ENCODE measurements around the gene GHRHR. TPM values are rescaled to one million over a fixed set of nuclear protein-coding genes. Genes with fewer than 3 reads are reported as not detected.

GHRHR gene
- total RNA-seq, 6 donors from 2014 or later = 0.67 to 3.1 (median 1.1) TPM; not detected in 2

GRCh38 chr7:30983042-30983913, 19.5 kb downstream of the GHRHR start:
- peak; percentile 70 to 91 for ATAC-seq (ENCODE audit: low FRiP score in 2 of 2)
- 8 to 10% methylated on average over 11 to 15 of the region's 15 CpGs for WGBS, 2 donors

DNA sequence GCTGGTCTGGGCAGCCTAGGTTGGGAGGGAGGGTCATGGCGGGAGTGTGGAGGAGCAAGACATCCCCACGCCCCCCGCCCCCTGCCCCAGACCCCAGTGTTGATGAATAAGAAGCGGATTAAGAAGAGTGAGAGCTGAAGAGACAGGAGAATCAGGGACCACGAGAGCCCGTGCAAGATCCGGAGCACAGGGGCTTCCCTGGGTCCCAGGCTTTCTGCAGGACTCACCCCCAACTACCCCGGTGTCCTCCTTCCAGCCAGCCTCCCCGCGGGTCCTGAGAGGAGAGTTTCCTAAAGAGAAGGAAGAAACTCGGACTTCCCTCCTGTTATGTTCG, 20.1 kb downstream of the GHRHR start:
- H3K36me3 ChIP-seq = no peaks in the 10 kb centered on the region
- no peaks in the 10 kb centered on the region for H3K27me3 ChIP-seq
- ATAC-seq (ENCODE audit: low FRiP score in 2 of 2) (no peak), DNase-seq (no peak)
- H3K4me3 ChIP-seq = no peak overlapping the region
- TF ChIP-seq POLR2AphosphoS5 (IDR thresholded peaks at IDR 0.05) (no peak), CTCF (IDR thresholded peaks at IDR 0.05) (peak in 1 of 6 experiments; percentile 32)
- H3K4me1 ChIP-seq = peaks cover 3 to 21% (median 9%) of the 10 kb centered on the region in 4 donors
- H3K9me3 ChIP-seq = no peaks in the 10 kb centered on the region
- 19 to 29% methylated on average over 12 of the region's 12 CpGs for WGBS, 2 donors
- H3K27ac ChIP-seq = no peak overlapping the region

More at GRCh38 chr7:30983042-30983913, 19.5 kb downstream of the GHRHR start:
- peak; percentile 80 to 81 for DNase-seq
- Histone ChIP-seq H3K27me3 (no peaks in the 10 kb centered on the region), H3K36me3 (no peaks in the 10 kb centered on the region), H3K9me3 (no peaks in the 10 kb centered on the region), H3K27ac (no peak overlapping the region), H3K4me3 (no peak overlapping the region), H3K4me1 (peaks cover 3 to 15% (median 6%) of the 10 kb centered on the region in 4 donors)
- TF ChIP-seq POLR2A (IDR thresholded peaks at IDR 0.05) (no peak), POLR2AphosphoS5 (IDR thresholded peaks at IDR 0.05) (no peak), EP300 (IDR thresholded peaks at IDR 0.05) (no peak), CTCF (IDR thresholded peaks at IDR 0.05) (peak; percentile 88 to 96 (median 94))

DNA sequence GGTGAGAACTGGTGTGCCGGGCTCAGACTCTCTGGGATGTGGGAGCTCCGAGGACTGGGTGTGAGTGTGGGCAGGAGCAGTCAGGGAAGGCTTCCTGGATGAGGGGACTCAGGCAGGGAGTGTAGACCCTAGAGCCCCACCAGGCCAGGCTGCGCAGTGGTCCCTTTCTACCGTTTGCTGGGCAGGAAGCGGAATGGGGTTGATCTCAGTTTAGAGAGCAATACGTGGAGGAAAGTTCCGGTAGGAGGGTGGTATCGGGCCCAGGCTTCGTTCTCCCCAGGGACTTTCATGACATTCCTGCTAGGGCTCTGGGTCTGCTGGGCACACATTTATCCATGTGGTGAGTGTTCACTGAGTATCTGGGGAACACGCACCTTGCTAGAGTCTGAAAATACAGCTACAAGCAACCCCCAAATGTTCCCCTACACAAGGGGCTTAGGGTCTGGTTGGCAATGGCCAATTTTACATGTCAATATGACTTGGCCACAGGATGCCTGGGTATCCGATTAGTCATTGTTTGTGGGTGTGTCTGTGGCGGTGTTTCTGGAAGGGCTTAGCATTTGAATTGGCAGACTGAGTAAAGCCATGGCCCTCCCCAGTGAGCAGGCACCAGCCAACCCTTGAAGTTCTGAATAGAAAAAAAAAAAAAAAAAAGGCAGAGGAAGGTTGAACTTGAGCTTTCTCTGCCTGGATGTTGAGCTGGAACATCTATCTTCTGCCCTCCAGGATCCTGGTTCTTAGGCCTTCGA, 20.8 kb downstream of the GHRHR start:
- TF ChIP-seq POLR2AphosphoS5 (IDR thresholded peaks at IDR 0.05) (no peak), POLR2A (IDR thresholded peaks at IDR 0.05) (no peak), CTCF (IDR thresholded peaks at IDR 0.05) (no peak), EP300 (IDR thresholded peaks at IDR 0.05) (no peak)
- ATAC-seq (ENCODE audit: low FRiP score in 2 of 2) (peak in 1 of 2 donors; percentile 23), DNase-seq (no peak)
- no peaks in the 10 kb centered on the region for H3K27me3 ChIP-seq
- 74 to 78% methylated on average over 12 to 13 of the region's 13 CpGs for WGBS, 2 donors
- no peaks in the 10 kb centered on the region for H3K9me3 ChIP-seq
- H3K36me3 ChIP-seq = no peaks in the 10 kb centered on the region
- no peak overlapping the region for H3K4me3 ChIP-seq
- H3K4me1 ChIP-seq = peaks cover 3 to 23% (median 10%) of the 10 kb centered on the region in 4 donors
- no peak overlapping the region for H3K27ac ChIP-seq

DNA sequence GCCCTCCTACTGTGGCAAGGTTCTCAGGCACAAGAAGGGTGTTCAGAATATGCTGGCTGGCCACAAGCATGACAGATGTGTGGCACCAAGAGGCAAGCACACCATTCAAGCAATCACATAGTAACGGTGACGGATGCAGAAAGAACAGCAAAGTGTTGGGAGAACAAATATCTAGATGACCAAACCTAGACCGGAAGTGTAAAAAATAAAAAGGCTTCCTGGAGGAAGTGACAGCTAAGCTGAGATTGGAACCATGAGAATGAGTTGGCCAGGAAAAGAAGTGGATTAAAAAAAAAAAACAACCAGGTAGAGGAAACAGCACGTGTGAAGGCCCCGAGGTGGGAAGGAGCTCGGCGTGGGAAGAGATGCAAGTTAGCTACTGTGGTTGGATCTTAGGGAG, 22.0 kb downstream of the GHRHR start:
- no peak for DNase-seq

GRCh38 chr7:30986331-30986730, 22.6 kb downstream of the GHRHR start:
- no peaks in the 10 kb centered on the region for H3K36me3 ChIP-seq
- H3K27ac ChIP-seq = no peak overlapping the region
- TF ChIP-seq POLR2AphosphoS5 (IDR thresholded peaks at IDR 0.05) (no peak), EP300 (IDR thresholded peaks at IDR 0.05) (no peak), CTCF (IDR thresholded peaks at IDR 0.05) (no peak), POLR2A (IDR thresholded peaks at IDR 0.05) (no peak)
- H3K4me1 ChIP-seq = peaks cover 3 to 23% (median 10%) of the 10 kb centered on the region in 4 donors
- H3K27me3 ChIP-seq = no peaks in the 10 kb centered on the region
- no peaks in the 10 kb centered on the region for H3K9me3 ChIP-seq
- H3K4me3 ChIP-seq = no peak overlapping the region
- no peak for ATAC-seq (ENCODE audit: low FRiP score in 2 of 2)
- 87 to 88% methylated on average over 8 of the region's 8 CpGs for WGBS, 2 donors
- DNase-seq = peak in 1 of 2 donors; percentile 8

More for the DNA sequence above, 22.0 kb downstream of the GHRHR start:
- no peak for ATAC-seq (ENCODE audit: low FRiP score in 2 of 2)
- no peak for TF ChIP-seq POLR2A (IDR thresholded peaks at IDR 0.05)
- Histone ChIP-seq H3K27ac (no peak overlapping the region), H3K36me3 (no peaks in the 10 kb centered on the region), H3K27me3 (no peaks in the 10 kb centered on the region), H3K9me3 (no peaks in the 10 kb centered on the region), H3K4me3 (no peak overlapping the region), H3K4me1 (peaks cover 3 to 23% (median 10%) of the 10 kb centered on the region in 4 donors)
- 57 to 58% methylated on average over 7 of the region's 7 CpGs for WGBS, 2 donors
